HG02973 (cell line): ENCODE results near the gene SAMD9L.
"Not testable (repeated sequence)": the region's sequence is repeated elsewhere in the genome, so short reads cannot be mapped to it uniquely, and the experiment has no call there.

Experiments
- ATAC-seq: cut with Tn5 transposase; IDR thresholded peaks from one replicate; pipeline ENCODE4 v1.9.1; 2021; ENCODE audit warnings: moderate library complexity; ENCODE audit not compliant: unreplicated experiment

SAMD9L gene

GRCh38 chr7:93146472-93147141 lies 1.6 kb downstream of the SAMD9L start:
- ATAC-seq: no peak

DNA sequence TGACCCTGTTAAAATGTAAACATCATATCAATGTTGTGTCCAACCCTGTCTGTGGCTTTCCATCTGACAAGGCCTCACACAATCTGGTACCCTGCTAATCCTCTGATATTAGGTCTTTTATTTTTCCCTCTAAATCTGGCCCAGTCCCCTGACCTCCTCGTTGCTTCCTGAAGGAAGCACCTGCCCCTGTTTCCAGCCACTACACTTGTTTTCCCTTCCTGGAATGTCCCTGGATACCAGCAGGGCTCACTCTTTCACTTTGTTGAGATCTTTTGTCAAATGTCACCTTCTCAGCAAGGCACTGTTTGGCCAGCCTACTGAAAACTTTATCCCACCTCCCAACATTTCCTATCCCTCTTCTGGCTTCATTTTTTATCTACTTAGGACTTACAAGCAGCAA lies 2.1 kb downstream of the SAMD9L start:
- ATAC-seq: no peak

DNA sequence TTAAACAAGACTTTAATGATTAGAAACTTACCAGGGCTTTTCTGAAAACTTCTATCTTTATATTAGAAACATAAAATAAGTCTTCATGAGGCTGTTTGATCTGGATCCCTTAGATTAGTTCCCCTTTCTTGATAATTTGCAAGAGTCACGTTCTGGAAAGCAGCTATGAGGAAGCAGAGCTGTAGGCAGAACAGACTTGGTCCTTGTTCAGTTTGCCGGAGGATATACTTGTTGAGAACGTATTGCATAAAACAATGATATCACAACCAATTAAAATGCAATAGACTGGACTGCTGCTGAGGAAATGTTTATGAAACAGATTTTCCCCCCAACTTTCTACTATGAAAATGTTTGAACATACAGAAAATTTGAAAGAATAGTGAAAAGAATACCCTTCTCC lies 2.8 kb downstream of the SAMD9L start:
- no peak for ATAC-seq

DNA sequence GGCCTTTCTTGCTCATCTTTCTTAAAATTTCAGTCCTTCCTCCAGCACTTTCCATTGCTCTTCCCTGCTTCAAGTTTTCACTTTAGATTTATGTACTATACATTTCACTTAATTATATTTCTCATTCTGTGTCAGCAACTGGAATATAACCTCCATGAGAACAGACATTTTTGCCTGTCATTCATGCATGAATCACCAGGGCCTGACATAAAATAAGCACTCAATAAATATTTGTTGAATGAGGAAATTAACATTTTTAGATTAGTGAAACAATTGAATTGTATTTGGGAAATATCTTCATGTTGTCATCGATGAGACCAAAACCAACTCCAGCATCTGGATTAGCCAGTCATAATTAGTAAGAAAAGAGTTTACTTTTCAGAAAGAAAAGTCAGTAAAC lies 6.1 kb downstream of the SAMD9L start:
- no peak for ATAC-seq

DNA sequence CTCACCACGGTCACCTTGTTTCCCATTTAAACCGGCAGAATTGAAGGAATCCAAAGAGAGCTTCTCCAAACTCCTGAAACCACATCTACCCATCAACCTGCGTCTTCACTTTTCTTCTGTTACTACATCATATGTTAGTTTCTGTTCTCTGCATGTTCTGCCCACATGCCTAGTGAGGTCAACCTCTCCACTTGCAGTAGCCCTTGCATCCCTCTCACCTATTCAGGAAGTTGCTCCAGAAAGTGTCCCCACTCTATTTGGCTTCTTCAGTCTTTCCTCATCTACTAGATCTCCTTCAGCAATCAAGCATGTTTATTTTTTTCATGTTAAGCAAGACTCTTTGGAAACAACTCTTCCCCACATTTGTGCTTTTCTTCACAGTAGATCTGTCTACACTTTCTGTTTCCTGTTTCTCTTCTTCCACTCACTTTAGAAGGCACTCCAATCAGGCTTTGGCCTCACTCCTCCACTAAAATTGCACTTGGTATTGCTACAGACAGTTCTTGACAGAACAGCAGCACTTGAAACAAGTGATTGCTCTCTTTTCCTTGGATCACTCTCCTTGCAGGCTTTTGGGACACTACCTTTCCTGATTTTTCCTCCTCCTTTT lies 7.5 kb downstream of the SAMD9L start:
- no peak for ATAC-seq

DNA sequence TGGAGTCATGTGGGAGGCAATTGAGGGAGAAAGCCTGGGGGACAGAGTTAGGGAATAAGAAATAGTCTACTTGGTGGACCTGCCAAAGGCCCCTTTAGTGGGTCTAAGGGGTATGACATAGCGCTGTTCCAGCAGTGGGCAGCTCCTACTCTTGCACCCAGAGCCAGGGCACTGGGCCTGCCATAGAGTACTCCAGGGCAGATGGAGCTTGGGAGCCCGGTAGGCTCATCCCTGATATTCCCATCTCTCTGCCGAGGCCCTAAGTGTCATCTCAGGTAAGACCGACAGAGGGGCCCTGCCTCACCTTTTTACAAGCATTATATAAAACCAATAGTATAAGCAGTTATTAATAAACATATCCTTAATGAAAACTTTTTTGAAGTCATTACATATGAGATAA lies 9.6 kb downstream of the SAMD9L start:
- ATAC-seq: no peak

DNA sequence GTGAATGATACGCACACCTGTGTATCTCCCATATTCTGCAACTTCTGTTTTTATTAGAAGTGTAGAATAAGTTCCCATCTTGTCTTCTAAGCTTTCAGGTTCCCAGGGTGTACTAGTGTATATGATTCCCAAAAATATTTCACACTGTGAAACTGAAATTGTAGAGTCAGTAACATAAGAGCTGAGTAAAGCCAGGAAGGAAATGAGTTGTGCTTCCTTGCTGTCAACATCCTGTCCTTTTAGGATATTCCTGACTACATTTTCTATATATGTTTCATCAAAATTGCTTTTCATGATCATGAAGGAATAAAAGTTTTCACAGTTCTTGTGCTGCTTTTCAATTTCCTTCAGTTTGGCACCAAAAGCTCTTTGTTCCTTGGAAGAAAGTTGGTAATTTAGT lies 15.2 kb downstream of the SAMD9L start:
- no peak for ATAC-seq

GRCh38 chr7:93132216-93132615 lies 16.0 kb downstream of the SAMD9L start:
- no peak for ATAC-seq

DNA sequence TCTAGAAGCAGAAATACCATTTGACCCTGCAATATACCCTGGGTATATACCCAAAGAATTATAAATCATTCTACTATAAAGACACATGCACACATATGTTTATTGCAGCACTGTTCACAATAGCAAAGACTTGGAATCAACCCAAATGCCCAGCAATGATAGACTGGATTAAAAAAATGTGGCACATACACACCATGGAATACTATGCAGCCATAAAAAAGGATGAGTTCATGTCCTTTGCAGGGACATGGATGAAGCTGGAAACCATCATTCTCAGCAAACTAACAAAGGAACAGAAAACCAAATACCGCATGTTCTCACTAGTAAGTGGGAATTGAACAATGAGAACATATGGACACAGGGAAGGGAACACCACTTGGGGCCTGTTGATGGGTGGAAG lies 21.2 kb downstream of the SAMD9L start:
- not testable (repeated sequence) for ATAC-seq

GRCh38 chr7:93123532-93123931 lies 24.7 kb downstream of the SAMD9L start:
- not testable (repeated sequence) for ATAC-seq

DNA sequence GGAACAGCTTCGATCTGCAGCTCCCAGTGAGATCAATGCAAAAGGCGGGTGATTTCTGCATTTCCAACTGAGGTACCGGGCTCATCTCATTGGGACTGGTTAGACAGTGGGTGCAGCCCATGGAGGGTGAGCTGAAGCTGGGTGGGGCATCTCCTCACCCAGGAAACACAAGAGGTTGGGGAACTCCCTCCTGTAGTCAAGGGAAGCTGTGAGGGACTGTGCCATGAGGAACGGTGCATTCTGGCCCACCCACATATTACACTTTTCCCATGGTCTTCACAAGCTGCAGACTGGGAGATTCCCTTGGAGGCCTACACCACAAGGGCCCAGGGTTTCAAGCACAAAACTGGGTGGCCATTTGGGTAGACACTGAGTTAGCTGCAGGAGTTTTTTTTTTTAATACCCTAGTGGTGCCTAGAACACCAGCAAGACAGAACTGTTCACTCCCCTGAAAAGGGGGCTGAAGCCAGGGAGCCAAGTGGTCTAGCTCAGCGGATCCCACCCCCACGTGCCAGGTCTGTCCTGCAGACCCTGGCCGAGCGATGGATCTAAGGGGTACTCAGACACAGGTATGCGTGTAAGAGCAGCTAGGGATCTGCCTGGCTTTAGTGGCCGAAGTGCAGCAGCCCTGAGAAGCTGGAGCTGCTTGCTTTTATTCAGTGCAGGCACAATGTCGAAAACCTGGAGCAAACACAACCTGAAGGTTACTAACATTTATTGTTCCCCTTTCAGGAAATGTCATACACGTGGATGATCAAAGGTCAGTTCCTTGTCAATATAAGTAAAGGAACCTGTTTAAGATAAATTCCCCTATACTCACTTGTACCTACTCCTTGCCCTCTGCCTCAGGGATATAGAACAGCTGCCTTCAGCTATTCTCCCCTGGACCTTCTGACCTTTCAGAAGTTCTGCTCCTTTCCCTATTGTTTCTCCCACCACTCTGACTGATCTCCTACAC lies 27.3 kb downstream of the SAMD9L start:
- ATAC-seq: no peak

- ATAC-seq: no peak
Measured at GRCh38 chr7:93119191-93119905, 28.8 kb downstream of the SAMD9L start.

- ATAC-seq: peak; percentile 100
Measured at GRCh38 chr7:93117852-93118530, 30.2 kb downstream of the SAMD9L start, which contains the start of gene SAMD9. SAMD9 (minus strand) TSS chr7:93117979; CDS start chr7:93106097, 11,882 bp downstream.

GRCh38 chr7:93117327-93117726 lies 30.9 kb downstream of the SAMD9L start:
- no peak for ATAC-seq

- no peak for ATAC-seq
Measured at GRCh38 chr7:93115796-93116195, 32.4 kb downstream of the SAMD9L start.

GRCh38 chr7:93108003-93108402 lies 40.2 kb downstream of the SAMD9L start:
- ATAC-seq: no peak

- no peak for ATAC-seq
Measured at GRCh38 chr7:93097388-93097787, 50.8 kb downstream of the SAMD9L start.

GRCh38 chr7:93092757-93093370 lies 55.3 kb downstream of the SAMD9L start:
- ATAC-seq: no peak
